NCI-H524 treated with DMSO at 0.1 percent for 48 hours (cell line): ENCODE measurements around the gene SLC17A7.

Experiments
- DNase-seq: peaks from one replicate; lab custom pipeline; 2025; lab: John Stamatoyannopoulos, UW

SLC17A7 gene

DNA sequence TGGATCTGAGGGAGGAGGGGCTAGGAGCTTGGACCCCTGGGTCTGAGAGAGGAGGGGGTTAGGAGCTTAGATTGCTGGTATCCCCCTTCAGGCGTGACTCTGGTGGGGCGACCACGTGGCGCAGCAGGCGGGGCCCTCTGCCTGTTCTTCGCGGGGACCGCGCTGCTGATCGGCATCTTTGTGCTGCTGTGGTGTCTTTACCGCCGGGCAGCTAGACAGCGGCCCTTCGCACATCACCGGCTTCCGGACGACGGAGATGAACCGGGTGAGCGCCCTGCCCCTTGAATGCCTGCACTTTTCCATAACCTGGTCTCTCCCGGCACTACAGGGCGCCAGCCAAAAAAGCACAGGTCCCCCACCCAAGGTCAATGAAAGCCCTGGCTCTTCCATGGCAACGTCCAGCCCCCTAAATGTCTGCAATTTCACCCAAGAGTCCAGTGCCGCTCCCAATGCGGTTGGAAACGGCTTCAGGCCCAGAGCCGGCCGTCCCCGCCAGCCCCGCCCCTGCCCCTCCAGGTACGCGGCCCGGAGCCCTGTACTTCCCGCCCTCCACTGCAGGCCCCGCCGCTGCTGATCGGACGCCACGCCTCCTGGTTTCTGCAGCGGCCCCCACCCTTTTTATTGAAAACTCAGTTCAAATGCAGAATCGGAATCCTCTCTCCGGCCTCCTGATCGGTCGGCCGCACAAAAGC is 13.3 kb downstream of the SLC17A7 start:
- DNase-seq: no peak

DNA sequence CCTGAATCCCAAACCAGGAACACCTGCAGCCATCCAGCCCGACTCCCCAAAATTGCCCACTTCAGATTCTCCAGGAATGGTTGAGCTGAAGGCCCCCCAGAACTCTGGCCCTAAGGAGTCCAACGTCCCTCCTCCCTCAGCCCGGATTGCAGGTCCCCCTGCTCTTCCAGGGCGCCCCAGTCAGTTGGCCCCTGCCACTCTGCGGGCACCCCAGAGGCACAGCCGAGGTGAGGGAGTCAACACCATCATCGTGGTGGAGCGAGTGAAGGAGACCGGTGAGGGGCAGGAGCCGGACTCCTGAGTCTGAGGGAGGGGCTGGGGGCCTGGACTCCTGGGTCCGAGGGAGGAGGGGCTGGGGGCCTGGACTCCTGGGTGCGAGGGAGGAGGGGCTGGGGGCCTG is 14.0 kb downstream of the SLC17A7 start:
- no peak for DNase-seq

DNA sequence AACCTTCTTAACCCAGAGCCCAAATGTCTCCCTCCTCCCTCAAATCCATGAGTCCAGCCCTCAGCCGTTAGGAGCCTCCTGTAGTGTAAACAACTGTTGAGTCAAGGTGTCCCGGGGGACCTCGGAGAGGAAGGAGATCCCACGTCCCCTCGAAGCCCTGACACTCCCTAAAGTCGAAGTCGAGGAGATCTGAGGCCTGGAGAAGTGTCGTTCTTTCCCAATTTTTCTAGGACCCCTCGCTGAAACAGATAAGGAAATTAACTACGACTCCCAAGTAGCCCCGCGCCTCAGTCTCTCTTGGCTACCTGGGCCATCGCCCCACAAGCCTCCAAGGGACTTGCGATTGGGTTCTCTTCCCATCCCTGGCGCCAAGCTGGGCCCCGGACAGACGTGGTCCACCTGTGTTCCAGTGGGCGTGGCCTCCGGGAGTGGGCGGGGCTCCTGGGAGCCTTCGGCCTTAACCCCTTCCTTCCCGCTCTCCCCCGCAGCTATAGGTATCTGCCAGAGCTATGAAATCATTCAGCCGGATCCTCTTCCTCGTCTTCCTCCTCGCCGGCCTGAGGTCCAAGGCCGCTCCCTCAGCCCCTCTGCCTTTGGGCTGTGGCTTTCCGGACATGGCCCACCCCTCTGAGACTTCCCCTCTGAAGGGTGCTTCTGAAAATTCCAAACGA is 15.3 kb downstream of the SLC17A7 start:
- no peak for DNase-seq

DNA sequence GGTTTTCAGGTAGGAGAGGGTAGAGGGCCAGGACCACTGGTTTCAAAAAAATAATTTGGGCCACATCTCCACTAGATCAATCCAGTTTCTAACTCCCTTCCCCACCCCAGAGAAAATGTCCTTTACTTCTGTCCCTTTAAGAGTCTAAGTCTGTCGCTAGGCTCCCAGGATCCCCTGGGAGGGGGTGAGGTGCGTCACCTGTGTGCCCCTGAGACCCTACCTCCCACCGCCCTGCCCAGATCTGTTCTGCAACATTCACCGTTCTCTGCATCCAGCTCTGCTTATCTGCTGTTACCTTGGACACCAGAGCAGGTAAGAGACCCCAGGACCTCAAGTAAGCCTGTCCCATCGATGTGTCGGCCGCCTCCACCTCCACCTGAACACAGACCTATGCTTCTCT is 16.1 kb downstream of the SLC17A7 start, which contains the start of gene GFY:
Gene GFY, plus strand, starts transcription at position 211 of the 400 bp plus-strand sequence. CDS start 1,043 bp downstream, outside the sequence.
- no peak for DNase-seq

DNA sequence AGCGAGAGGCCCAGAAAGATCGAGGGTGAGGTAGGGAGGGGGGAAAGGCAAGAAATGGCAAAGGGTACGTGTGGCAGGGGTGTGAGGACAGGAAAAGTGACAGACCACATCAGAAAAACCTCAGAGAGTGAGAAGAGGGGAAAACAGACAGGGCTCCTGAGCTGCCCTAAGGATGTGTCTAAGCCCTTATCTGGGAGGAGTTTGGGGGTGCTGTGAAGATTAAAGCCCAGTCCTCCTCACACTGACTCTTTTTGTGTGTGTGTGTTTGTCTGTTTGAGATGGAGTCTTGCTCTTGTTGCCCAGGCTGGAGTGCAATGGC is 17.4 kb downstream of the SLC17A7 start:
- DNase-seq: no peak

DNA sequence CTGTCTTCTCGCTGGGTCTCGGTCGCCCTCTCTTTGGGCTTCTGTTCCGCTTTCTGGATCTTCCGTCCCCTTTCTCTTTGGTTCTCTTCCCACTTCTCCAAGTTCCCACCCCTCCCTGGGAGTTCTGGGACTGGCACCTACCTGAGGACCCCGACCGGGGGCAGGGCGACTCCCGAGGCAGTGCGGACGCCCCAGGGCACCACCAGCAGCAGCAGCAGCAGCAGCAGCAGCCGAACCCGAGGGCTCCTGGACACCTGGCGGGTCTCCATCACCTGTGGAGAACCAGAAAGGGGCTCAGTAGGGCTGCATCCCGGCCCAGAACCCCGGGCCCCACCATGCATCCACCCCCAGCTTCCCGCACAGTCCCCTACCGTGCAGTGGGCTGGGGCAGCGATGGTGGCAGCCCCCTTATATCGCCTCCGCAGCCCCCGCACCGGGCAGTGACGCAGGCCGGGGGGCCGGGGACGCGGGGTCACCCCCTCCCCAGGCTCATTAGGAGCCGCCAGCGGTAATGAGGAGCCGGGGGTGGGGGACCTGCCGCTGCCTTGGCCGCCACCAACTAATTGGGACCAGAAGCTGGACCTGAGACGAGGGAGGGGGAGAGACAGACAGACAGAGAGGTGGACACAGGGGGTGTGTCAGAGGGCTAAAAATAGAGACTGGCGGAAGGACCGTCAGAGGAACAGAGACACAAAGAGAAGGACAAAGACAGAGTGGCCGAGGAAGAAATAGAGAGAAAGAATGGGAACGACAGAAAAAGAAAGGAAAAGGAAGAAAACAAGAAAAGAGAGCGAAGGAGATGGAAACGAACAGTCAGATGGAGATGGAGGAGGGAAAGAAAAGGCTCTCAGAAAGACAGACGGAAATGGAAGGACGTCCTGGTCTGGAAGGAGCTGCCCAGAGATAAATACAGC is 18.0 kb downstream of the SLC17A7 start, which contains the start of gene PTH2:
Gene PTH2, minus strand, starts transcription at position 371 of the 914 bp plus-strand sequence. Its CDS starts 102 bp downstream, at position 269.
- no peak for DNase-seq

DNA sequence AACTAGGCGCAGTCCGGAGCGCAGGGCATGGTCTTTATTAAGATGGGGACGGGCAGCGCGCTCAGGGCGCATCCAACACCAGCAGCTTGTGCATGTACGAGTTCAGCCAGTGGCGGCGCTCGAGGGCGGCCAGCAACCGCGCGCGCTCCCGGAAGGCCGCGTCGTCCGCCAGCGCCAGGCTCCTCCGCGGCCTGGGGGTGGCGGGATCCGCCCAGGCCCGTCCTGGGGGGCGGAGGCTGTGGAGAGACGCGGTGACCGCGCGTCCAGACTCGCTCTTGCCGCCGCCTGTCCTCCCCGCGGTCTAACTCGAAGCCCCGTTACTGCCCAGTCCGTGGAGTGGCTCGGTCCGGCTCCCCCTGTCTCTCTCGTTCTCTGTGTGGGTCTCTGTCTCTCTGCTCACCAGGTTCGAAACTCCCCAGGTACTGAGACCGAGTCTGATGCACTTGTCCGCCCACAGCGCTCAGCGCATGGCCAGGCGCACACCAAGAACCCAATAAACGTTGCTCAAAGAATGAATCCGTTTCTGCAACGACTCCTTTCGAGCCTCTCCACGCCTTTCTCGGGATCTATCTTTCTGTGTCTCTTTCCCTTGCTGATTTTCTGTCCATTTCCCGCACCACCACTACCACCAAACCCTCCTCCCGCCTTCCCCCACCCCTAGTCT is 18.8 kb downstream of the SLC17A7 start:
- DNase-seq: peak; percentile 5

DNA sequence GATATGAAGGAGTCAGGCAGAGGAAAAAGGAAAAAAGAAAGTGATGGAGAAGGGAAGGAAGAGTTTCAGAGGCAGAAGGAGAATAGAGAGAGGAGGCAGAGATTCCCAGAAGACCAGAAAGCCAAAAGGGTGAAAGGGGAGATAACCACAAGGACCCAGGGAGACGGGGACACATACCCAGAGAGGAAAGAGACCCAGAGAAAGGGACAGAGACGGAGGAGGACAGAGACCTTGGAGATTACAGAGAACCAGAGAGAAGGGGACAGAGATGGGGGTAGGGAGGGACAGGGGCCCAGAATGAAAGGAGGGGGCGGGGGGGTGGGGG is 19.5 kb downstream of the SLC17A7 start:
- DNase-seq: no peak

DNA sequence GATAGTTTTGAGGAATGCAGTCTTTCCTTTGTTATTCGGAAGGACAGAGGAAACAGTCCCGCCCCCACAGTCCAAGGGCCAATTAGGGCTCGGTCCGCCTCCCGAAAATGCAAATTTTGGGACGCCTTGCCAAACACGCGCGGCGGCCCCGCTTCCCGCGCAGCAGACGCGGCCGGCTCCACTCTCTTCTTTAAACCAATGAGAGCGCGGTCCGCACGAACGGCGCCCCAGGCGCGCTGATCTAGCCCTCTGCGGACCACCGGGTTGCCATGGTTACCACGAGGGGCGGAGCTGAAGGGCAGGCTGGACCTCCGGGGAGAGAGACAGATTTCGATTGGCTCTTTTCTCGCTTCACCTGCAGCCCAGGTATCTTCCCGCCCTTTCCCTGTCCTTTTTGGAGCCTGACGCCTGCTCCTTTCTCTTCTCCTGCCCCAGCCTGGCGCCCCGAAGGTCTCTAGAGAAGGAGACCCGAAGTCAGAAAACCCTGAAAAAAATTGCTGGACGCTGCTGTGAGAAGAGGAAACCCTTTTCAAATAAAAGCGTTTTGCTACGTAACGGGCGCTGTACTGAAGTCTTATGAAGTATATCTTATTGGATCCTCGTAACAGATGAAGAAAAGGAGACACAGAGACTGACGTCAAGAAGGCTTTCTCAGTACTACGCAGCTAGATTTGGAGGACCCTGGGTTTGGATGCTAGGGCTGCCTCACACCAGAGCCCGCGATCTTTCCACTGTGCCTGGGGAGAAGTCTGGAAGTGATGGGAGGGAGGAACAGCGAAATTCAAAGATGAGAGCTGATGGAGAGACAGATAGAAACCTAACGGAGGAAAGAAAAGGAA is 20.1 kb downstream of the SLC17A7 start:
- DNase-seq: peak; percentile 60

DNA sequence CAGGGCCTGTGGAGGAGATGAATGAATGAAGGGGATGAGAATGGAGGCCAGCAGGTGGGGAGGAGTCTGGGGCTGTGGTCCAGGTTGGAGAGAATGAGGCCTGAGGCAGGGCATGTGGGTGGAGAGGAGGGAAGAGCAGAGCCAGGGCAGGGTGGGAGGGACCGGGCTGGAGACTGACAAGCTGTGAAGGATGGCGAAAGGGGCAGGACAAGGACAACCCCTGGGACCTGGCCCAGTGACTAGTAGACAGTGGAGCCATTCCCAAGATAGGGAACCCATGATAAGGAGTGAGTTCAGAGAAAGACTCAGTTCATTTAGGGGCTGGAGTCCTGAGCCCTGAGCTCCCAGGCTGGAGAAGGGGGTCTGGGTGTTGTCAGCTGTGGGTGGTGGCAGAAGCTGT is 21.1 kb downstream of the SLC17A7 start:
- DNase-seq: no peak

DNA sequence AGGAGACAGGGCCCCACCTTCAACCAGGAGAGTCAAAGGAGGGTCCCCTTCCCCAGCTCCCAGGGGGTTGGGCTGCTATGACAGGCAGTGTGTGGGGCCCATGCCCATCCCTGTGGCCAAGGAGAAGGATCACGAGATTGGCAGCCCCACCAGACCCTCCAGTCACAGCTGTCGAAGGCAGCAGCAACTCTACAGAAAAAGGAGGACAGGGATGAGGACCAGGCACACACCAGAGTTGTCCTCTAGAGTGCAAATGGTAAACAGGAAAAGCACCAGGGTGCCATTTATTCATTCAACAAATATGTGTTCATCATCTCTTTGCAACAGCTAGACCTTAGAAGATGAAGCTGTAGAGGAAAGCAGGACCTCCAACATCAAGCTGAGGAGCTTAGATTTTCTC is 22.2 kb downstream of the SLC17A7 start:
- DNase-seq: no peak

DNA sequence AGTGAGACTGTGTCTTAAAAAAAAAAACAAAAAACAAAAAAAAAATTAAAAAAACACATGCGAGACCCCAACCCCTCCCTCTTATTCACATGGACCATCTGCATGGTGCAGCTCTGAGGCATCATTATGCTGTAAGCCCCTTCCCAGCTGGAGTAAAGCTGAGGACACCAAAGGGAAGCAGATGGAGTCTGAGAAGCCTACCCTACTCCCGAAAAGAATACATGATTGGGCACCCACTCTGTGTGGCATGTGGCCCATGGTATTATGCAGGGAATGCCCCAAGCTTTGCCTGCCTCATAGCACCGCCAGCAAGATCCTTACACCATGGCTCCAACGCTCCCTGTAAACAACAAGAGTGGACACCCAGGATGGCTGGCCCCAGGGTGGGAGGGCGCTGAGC is 22.8 kb downstream of the SLC17A7 start:
- peak; percentile 9 for DNase-seq

DNA sequence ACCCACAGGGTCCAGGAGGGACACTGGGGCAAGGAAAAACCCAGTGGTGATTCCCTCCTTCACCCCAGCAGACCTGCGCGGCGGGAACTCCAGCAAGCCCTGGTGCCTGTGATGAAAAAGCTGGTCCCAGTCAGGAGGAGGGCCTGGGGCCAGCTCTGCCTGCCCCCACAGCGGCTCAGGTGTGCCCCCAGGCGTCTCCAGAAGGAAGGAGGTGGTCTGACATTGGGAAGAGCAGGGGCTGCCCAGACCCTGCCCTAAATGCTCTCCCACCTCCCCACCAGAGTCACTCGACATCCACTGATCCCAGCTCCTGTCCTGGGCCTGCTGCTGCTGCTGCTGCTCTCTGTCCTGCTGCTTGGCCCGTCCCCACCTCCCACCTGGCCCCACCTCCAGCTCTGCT is 24.2 kb downstream of the SLC17A7 start:
- no peak for DNase-seq

DNA sequence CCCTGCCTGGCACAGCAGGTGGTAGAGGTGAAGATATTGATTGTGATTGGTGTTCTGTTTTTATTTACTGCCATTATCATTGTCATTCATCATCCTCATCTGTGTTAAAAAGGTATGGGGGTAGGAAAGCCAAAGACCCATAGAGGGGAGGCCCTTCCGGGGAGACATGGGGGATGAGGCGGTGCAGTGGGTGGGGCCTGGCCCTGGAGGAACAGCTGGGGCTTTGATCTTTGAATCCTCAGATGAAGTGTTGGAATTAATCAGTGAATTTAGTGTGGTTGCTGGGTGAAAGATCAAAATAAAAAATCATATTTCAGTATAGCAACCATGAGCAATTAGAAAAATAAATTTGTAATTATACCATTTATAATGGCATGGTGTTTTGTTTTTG is 25.5 kb downstream of the SLC17A7 start:
- DNase-seq: no peak

DNA sequence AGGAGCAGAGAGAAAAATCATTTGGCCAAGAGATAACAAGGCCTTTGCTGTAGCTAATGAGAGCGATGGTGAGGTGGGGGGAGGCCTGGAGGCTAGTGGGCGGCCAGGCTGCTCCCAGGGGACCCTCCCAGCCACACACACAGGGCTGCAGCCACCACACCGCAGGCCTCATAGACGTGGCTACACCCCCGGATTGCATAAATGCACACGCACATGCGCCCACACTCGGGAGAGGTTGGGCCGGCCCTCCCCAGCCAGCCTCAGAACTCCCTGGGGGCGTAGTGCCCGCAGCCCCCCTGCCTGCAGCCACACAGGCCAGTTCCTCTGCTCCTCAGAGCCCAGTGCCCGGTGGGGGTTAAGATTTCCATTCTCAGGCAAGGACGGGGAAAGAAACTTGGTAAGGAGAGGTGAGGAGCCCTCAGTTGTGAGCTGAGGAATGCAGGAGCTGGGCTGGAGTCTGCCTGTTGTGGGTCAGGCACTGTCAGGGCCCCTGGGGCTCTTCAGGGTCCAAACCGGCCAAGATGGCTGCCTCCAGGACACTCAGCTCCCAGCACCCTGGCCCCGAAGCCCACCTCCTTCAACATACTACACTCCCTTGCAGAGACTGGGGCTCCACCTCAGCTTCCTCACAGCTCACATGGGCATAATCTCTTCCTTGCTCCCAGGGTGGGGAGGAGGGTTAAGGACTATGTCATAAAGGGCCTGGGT is 26.1 kb downstream of the SLC17A7 start:
- no peak for DNase-seq

DNA sequence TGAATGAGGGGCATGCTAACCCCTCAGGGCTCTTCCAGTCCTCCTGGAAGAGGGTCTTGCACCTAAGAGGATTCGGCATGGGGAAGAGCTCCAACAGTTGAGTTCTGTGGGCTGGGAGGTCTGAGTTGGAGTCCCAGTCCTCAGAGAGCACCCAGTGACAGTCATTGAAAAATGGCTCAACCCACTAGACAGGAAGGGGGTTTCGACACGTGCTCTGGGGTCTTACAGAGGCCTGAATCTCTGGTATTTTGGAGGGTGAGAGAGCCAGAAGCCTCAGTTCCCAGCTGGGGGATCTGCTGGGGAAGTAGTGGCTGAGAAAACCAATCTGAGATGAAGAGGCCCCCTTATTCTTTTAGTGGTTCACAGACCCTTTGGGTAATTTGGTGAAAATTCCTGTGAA is 27.1 kb downstream of the SLC17A7 start:
- DNase-seq: no peak

DNA sequence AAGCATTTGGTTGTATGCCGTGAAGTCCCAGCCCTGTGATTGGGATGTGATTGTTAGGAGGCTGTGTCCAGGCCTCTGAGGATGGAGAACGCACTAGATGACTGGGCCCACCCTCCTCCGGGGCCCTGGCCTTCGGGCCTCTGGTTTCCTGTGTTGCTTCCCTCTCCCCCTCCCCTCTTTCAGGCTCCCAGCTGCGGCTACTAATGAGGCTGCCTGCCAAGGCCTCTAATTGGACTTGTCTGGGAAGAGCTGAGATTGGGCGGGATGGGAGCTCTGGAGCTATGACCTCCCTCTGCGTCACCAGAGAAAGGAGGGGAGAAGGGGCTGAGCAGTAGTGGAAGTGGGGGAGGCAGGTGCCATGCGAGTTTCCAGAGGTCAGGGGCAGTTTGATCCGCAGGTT is 28.0 kb downstream of the SLC17A7 start:
- DNase-seq: no peak

DNA sequence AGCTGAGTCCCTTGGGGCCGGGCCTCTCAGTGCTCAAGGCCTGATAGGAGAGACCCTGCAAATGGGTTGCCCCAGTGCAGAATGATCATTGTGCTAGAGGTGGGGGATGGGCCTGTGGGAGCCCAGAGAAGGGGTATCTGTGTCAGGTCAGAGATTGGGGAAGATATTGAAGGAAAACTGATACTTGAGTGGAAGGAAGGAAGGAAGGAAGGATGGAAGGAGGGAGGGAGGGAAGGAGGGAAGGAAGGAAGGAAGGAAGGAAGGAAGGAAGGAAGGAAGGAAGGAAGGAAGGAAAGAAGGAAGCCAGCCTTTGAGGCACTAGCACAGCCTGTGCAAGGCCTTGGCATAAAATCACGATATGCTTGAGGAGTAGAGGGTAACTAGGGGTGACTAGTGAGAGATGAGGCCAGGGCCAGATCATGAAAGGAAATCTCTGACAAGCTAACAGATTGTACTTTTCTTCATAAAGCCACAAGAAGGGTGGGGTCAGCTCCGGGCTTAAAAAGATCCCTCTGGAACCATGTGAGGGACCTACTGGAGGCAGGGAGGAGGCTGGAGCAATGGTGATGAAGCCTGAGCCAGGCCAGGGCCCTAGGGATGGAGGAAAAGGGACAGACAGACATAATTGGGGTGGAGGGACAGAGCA is 29.5 kb downstream of the SLC17A7 start:
- DNase-seq: no peak

DNA sequence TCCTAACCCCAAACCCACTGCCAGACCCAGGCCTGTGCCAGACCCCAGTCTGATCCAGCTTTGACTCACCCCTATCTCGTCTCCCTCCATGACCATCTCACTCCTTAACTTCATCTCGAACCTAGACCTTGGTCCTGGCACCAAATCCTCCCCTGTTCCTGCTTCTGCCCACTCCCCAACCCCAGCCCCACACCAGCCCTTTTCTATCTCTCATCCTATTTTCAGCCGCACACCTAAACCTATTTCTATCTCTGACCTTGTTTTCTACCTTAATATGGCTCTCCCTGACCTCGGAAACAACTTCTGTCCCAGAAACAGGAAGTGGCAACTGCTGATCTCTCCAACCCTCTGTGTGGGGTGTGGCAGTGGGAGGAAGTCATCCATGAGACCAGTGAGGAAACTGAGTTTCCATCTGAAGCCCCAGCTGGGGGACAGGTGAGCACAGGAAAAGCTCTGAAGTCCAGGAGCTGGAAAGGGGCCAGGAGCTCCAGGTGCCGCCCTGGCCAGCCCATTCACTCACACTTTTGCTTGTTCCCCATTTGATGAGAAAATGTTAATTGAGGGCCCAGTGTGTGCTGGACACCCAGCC is 31.8 kb downstream of the SLC17A7 start:
- no peak for DNase-seq
